Adipocyte (in vitro differentiated cells): ENCODE data around the gene GYS1.
"Not testable (repeated sequence)": the region's sequence is repeated elsewhere in the genome, so short reads cannot be mapped to it uniquely, and the experiment has no call there.

Source experiments
- DNase-seq: peaks from one replicate; pipeline ENCODE4 v3.0.0-alpha.2; 2015; ENCODE audit warnings: low read depth
- H3K27me3 ChIP-seq: replicated peaks from 2 replicates; pipeline ENCODE4 v1.7.0; 2013; ENCODE audit warnings: mild to moderate bottlenecking, low read length, moderate library complexity; ENCODE audit not compliant: control insufficient read depth, insufficient read depth
- H3K36me3 ChIP-seq: 2 replicates; pipeline ENCODE4 v1.7.0; 2013; ENCODE audit warnings: low read length, mild to moderate bottlenecking, moderate library complexity; ENCODE audit not compliant: control insufficient read depth, insufficient read depth, severe bottlenecking
- H3K4me1 ChIP-seq: 2 replicates; pipeline ENCODE4 v1.7.0; 2013; ENCODE audit warnings: mild to moderate bottlenecking, low read length, moderate library complexity; ENCODE audit not compliant: control insufficient read depth, insufficient read depth
- H3K4me3 ChIP-seq: 2 replicates; pipeline ENCODE4 v1.7.0; 2013; ENCODE audit warnings: mild to moderate bottlenecking, low read length, moderate library complexity
- H3K9ac ChIP-seq: 2 replicates; pipeline ENCODE4 v1.7.0; 2013; ENCODE audit warnings: mild to moderate bottlenecking, low read length, moderate library complexity
- H3K9me3 ChIP-seq: 2 replicates; pipeline ENCODE4 v1.7.0; 2013; ENCODE audit warnings: mild to moderate bottlenecking, low read length, moderate library complexity; ENCODE audit not compliant: control insufficient read depth

The GYS1 gene

GRCh38 chr19:48943081-48943480, 50.0 kb downstream of the GYS1 start:
- Histone ChIP-seq H3K4me3 (no peak overlapping the region), H3K4me1 (no peaks in the 10 kb centered on the region)

GRCh38 chr19:48940902-48941301, 52.2 kb downstream of the GYS1 start:
- Histone ChIP-seq H3K9me3 (peaks cover 6% of the 10 kb centered on the region), H3K36me3 (no peaks in the 10 kb centered on the region), H3K27me3 (no peaks in the 10 kb centered on the region), H3K4me1 (no peaks in the 10 kb centered on the region), H3K9ac (no peak overlapping the region), H3K4me3 (no peak overlapping the region)
- DNase-seq: no peak

More at GRCh38 chr19:48943081-48943480, 50.0 kb downstream of the GYS1 start:
- Histone ChIP-seq H3K27me3 (no peaks in the 10 kb centered on the region), H3K36me3 (no peaks in the 10 kb centered on the region), H3K9ac (no peak overlapping the region), H3K9me3 (peaks cover 9% of the 10 kb centered on the region)
- DNase-seq: no peak

- peaks cover 7% of the 10 kb centered on the region for H3K27me3 ChIP-seq
- no peaks in the 10 kb centered on the region for H3K36me3 ChIP-seq
- peaks cover 6% of the 10 kb centered on the region for H3K9me3 ChIP-seq
- DNase-seq: no peak
- H3K4me1 ChIP-seq: peaks cover under 1% of the 10 kb centered on the region
- no peak overlapping the region for H3K4me3 ChIP-seq
- no peak overlapping the region for H3K9ac ChIP-seq
These were observed 54.9 kb downstream of the GYS1 start for GRCh38 chr19:48938256-48938655.

GRCh38 chr19:48935864-48936263, 57.2 kb downstream of the GYS1 start:
- no peak overlapping the region for H3K4me3 ChIP-seq
- H3K4me1 ChIP-seq: peaks cover 3% of the 10 kb centered on the region
- no peak overlapping the region for H3K9ac ChIP-seq
- peaks cover 14% of the 10 kb centered on the region for H3K27me3 ChIP-seq
- no peaks in the 10 kb centered on the region for H3K36me3 ChIP-seq
- H3K9me3 ChIP-seq: peaks cover 3% of the 10 kb centered on the region
- no peak for DNase-seq

- Histone ChIP-seq H3K36me3 (no peaks in the 10 kb centered on the region), H3K9ac (no peak overlapping the region)
- no peak for DNase-seq
These were observed 58.3 kb downstream of the GYS1 start for GRCh38 chr19:48934837-48935236.

GRCh38 chr19:48933382-48933932, 59.7 kb downstream of the GYS1 start, which contains the start of gene DHDH:
Gene DHDH, plus strand, starts transcription at chr19:48933699. Its CDS starts 23 bp downstream, at chr19:48933722.
- DNase-seq: peak; percentile 80
- H3K9me3 ChIP-seq: no peaks in the 10 kb centered on the region
- H3K36me3 ChIP-seq: no peaks in the 10 kb centered on the region
- peaks cover 3% of the 10 kb centered on the region for H3K4me1 ChIP-seq
- H3K9ac ChIP-seq: no peak within 1 kb of the TSS
- H3K27me3 ChIP-seq: peaks cover 14% of the 10 kb centered on the region
- peak within 1 kb of the TSS; percentile 74 for H3K4me3 ChIP-seq

More at GRCh38 chr19:48934837-48935236, 58.3 kb downstream of the GYS1 start:
- Histone ChIP-seq H3K4me1 (peaks cover 3% of the 10 kb centered on the region), H3K4me3 (no peak overlapping the region), H3K27me3 (peaks cover 14% of the 10 kb centered on the region), H3K9me3 (no peaks in the 10 kb centered on the region)

- peaks cover 7% of the 10 kb centered on the region for H3K27me3 ChIP-seq
- no peaks in the 10 kb centered on the region for H3K36me3 ChIP-seq
- H3K9me3 ChIP-seq: no peaks in the 10 kb centered on the region
- H3K4me1 ChIP-seq: peaks cover 14% of the 10 kb centered on the region
- H3K4me3 ChIP-seq: no peak overlapping the region
- no peak overlapping the region for H3K9ac ChIP-seq
- DNase-seq: no peak
These were observed 64.7 kb downstream of the GYS1 start for GRCh38 chr19:48928164-48929025.

- H3K9me3 ChIP-seq, H3K36me3 ChIP-seq, H3K9ac ChIP-seq, H3K27me3 ChIP-seq, H3K4me3 ChIP-seq, DNase-seq: not testable (repeated sequence)
- peaks cover 12% of the 10 kb centered on the region for H3K4me1 ChIP-seq
These were observed 65.4 kb downstream of the GYS1 start for GRCh38 chr19:48927692-48928091.

GRCh38 chr19:48926909-48927308, 66.2 kb downstream of the GYS1 start:
- no peaks in the 10 kb centered on the region for H3K9me3 ChIP-seq
- H3K27me3 ChIP-seq: no peaks in the 10 kb centered on the region
- H3K4me1 ChIP-seq: peaks cover 12% of the 10 kb centered on the region
- no peak overlapping the region for H3K4me3 ChIP-seq
- DNase-seq: peak; percentile 93
- peaks cover 5% of the 10 kb centered on the region for H3K36me3 ChIP-seq
- no peak overlapping the region for H3K9ac ChIP-seq

- H3K27me3 ChIP-seq: not testable (repeated sequence)
- peaks cover 13% of the 10 kb centered on the region for H3K36me3 ChIP-seq
These were observed 67.2 kb downstream of the GYS1 start for GRCh38 chr19:48925890-48926289.

GRCh38 chr19:48925240-48925843, 67.8 kb downstream of the GYS1 start:
- no peak overlapping the region for H3K9ac ChIP-seq
- H3K4me1 ChIP-seq: peaks cover 12% of the 10 kb centered on the region
- peak; percentile 40 for DNase-seq
- H3K36me3 ChIP-seq: peaks cover 18% of the 10 kb centered on the region
- H3K27me3 ChIP-seq: no peaks in the 10 kb centered on the region
- H3K4me3 ChIP-seq: no peak overlapping the region
- H3K9me3 ChIP-seq: no peaks in the 10 kb centered on the region

More at GRCh38 chr19:48925890-48926289, 67.2 kb downstream of the GYS1 start:
- H3K4me3 ChIP-seq, H3K9ac ChIP-seq, H3K9me3 ChIP-seq, DNase-seq: not testable (repeated sequence)
- H3K4me1 ChIP-seq: peaks cover 12% of the 10 kb centered on the region
